NCI-H128 (cell line): ENCODE data around the gene RIGI.
"Not testable (repeated sequence)": the region's sequence is repeated elsewhere in the genome, so short reads cannot be mapped to it uniquely, and the experiment has no call there.

Source experiments
- DNase-seq: peaks from one replicate; lab custom pipeline; 2025; ENCODE audit not compliant: unreplicated experiment; lab: John Stamatoyannopoulos, UW

Gene RIGI

GRCh38 chr9:32526041-32526706 lies at the start of gene RIGI:
RIGI (minus strand) TSS chr9:32526196; CDS start chr9:32526166, 30 bp downstream.
- DNase-seq: peak; percentile 77

- no peak for DNase-seq
Measured at GRCh38 chr9:32574858-32575257, 48.9 kb upstream of the RIGI start.

- DNase-seq: no peak
Measured at GRCh38 chr9:32573821-32574220, 47.8 kb upstream of the RIGI start.

- DNase-seq: peak; percentile 79
Measured at GRCh38 chr9:32572900-32573523, 47.0 kb upstream of the RIGI start, which contains the start of gene NDUFB6. NDUFB6 (minus strand) TSS chr9:32573159; CDS start chr9:32573060, 99 bp downstream.

GRCh38 chr9:32571969-32572899 lies 46.2 kb upstream of the RIGI start:
- peak; percentile 12 for DNase-seq

GRCh38 chr9:32570262-32570661 lies 44.3 kb upstream of the RIGI start:
- DNase-seq: no peak

- no peak for DNase-seq
Measured at GRCh38 chr9:32566770-32567169, 40.8 kb upstream of the RIGI start.

GRCh38 chr9:32565967-32566366 lies 40.0 kb upstream of the RIGI start:
- DNase-seq: no peak

- DNase-seq: no peak
Measured at GRCh38 chr9:32558408-32558934, 32.5 kb upstream of the RIGI start.

- no peak for DNase-seq
Measured at GRCh38 chr9:32554591-32554990, 28.6 kb upstream of the RIGI start.

GRCh38 chr9:32554107-32554506 lies 28.1 kb upstream of the RIGI start:
- no peak for DNase-seq

- peak; percentile 83 for DNase-seq
Measured at GRCh38 chr9:32552172-32552872, 26.3 kb upstream of the RIGI start, which contains the start of the genes SMIM27 and TOPORS. SMIM27 (plus strand) TSS chr9:32552327; CDS start chr9:32552435, 108 bp downstream. TOPORS (minus strand) TSS chr9:32552586; CDS start chr9:32552436, 150 bp downstream.

- no peak for DNase-seq
Measured at GRCh38 chr9:32551276-32552051, 25.5 kb upstream of the RIGI start.

GRCh38 chr9:32550562-32551275 lies 24.7 kb upstream of the RIGI start:
- DNase-seq: peak; percentile 89

GRCh38 chr9:32550150-32550561 lies 24.2 kb upstream of the RIGI start:
- no peak for DNase-seq

- DNase-seq: not testable (repeated sequence)
Measured at GRCh38 chr9:32548213-32548612, 22.2 kb upstream of the RIGI start.

- DNase-seq: no peak
Measured at GRCh38 chr9:32545884-32546283, 19.9 kb upstream of the RIGI start.

- DNase-seq: no peak
Measured at GRCh38 chr9:32543047-32543446, 17.1 kb upstream of the RIGI start.

GRCh38 chr9:32533816-32534215 lies 7.8 kb upstream of the RIGI start:
- no peak for DNase-seq
